ENCODE measurements around the gene GPR150. TPM values are rescaled to one million over a fixed set of nuclear protein-coding genes. Genes with fewer than 3 reads are reported as not detected.

Gene GPR150
- total RNA-seq, 2 experiments from 2014 or later, result 0.45 to 0.76 TPM

- POLR2A ChIA-PET, result no interaction called here
- H3K4me3 Mint-ChIP-seq, result no peak overlapping the region
Observed at GRCh38 chr5:95605786-95606185, 14.1 kb upstream of the GPR150 start.

GRCh38 chr5:95606419-95606818, 13.5 kb upstream of the GPR150 start:
- Mint-ChIP-seq H3K4me3 (no peak overlapping the region), H3K4me1 (ENCODE audit: low read depth) (no peaks in the 10 kb centered on the region), H3K36me3 (ENCODE audit: low read depth) (peaks cover 4% of the 10 kb centered on the region), H3K9me3 (no peaks in the 10 kb centered on the region), H3K27me3 (no peaks in the 10 kb centered on the region), H3K27ac (no peak overlapping the region)
- intact Hi-C loops (cut with micrococcal nuclease), result no loop called here
- POLR2A ChIA-PET, result no interaction called here
- CTCF ChIA-PET, result no interaction called here
- ATAC-seq (no peak), DNase-seq (no peak)
- TF ChIP-seq CTCF (IDR thresholded peaks at IDR 0.05), result no peak

More at GRCh38 chr5:95605786-95606185, 14.1 kb upstream of the GPR150 start:
- Mint-ChIP-seq H3K4me1 (ENCODE audit: low read depth) (no peaks in the 10 kb centered on the region), H3K27me3 (no peaks in the 10 kb centered on the region), H3K36me3 (ENCODE audit: low read depth) (peaks cover 6% of the 10 kb centered on the region), H3K9me3 (no peaks in the 10 kb centered on the region), H3K27ac (no peak overlapping the region)
- intact Hi-C loops (cut with micrococcal nuclease), result no loop called here
- CTCF ChIA-PET, result no interaction called here
- TF ChIP-seq CTCF (IDR thresholded peaks at IDR 0.05), result no peak
- DNase-seq (no peak), ATAC-seq (no peak)

GRCh38 chr5:95609711-95610110, 10.2 kb upstream of the GPR150 start:
- CTCF ChIA-PET, result no interaction called here

GRCh38 chr5:95610546-95610945, 9.3 kb upstream of the GPR150 start:
- no peak for DNase-seq
- intact Hi-C loops (cut with micrococcal nuclease), result no loop called here
- Mint-ChIP-seq H3K4me3 (no peak overlapping the region), H3K4me1 (ENCODE audit: low read depth) (peaks cover 17% of the 10 kb centered on the region), H3K27ac (no peak overlapping the region), H3K36me3 (ENCODE audit: low read depth) (peaks cover 16% of the 10 kb centered on the region), H3K27me3 (no peaks in the 10 kb centered on the region), H3K9me3 (peaks cover 13% of the 10 kb centered on the region)
- ATAC-seq, result no peak
- ChIA-PET POLR2A (interaction anchor here (0.5 kb wide), 1 partner anchor 146 kb away, joined by 3 read pairs; no protein-coding TSS in a partner anchor), CTCF (no interaction called here)
- TF ChIP-seq CTCF (IDR thresholded peaks at IDR 0.05), result no peak

More at GRCh38 chr5:95609711-95610110, 10.2 kb upstream of the GPR150 start:
- TF ChIP-seq CTCF (IDR thresholded peaks at IDR 0.05), result no peak
- no peak for ATAC-seq
- Mint-ChIP-seq H3K9me3 (peaks cover 13% of the 10 kb centered on the region), H3K4me1 (ENCODE audit: low read depth) (peaks cover 9% of the 10 kb centered on the region), H3K27me3 (no peaks in the 10 kb centered on the region), H3K27ac (no peak overlapping the region), H3K36me3 (ENCODE audit: low read depth) (peaks cover 13% of the 10 kb centered on the region), H3K4me3 (no peak overlapping the region)
- intact Hi-C loops (cut with micrococcal nuclease), result no loop called here
- DNase-seq, result no peak
- POLR2A ChIA-PET, result no interaction called here

GRCh38 chr5:95611396-95611795, 8.5 kb upstream of the GPR150 start:
- ATAC-seq, result no peak
- Mint-ChIP-seq H3K27me3 (no peaks in the 10 kb centered on the region), H3K27ac (no peak overlapping the region), H3K36me3 (ENCODE audit: low read depth) (peaks cover 16% of the 10 kb centered on the region), H3K4me1 (ENCODE audit: low read depth) (peaks cover 17% of the 10 kb centered on the region), H3K9me3 (peaks cover 13% of the 10 kb centered on the region), H3K4me3 (no peak overlapping the region)
- CTCF ChIA-PET, result interaction anchor here (1.7 kb wide), 1 partner anchor 11 kb away, joined by 4 read pairs; no protein-coding TSS in a partner anchor
- no peak for TF ChIP-seq CTCF (IDR thresholded peaks at IDR 0.05)
- DNase-seq, result no peak
- POLR2A ChIA-PET, result no interaction called here
- intact Hi-C loops (cut with micrococcal nuclease), result no loop called here

Measured in activated CD8-positive, alpha-beta T cell treated with anti-CD3 and anti-CD28 coated beads for 36 hours (primary cell).